Erythroblast (primary cell): ENCODE data around the gene IFT88.

ENCODE experiments used
- DNase-seq, 2 experiments: peaks; one replicate each; lab custom pipeline; 2025; lab: John Stamatoyannopoulos, UW
- GATA1 ChIP-seq: IDR thresholded peaks from 2 replicates; pipeline ENCODE4 v1.6.1; 2011; ENCODE audit warnings: low read depth, mild to moderate bottlenecking, control low read depth, low read length, moderate library complexity
- POLR2A ChIP-seq: IDR thresholded peaks from 2 replicates; pipeline ENCODE4 v1.6.1; 2011; ENCODE audit warnings: mild to moderate bottlenecking, low read length

Gene IFT88

GRCh38 chr13:20566898-20567874, at the start of gene IFT88:
Gene IFT88, plus strand, starts transcription at chr13:20567157. Its CDS starts 7,229 bp downstream, at chr13:20574386.
- DNase-seq: peak; percentile 91 to 92
- TF ChIP-seq POLR2A: peak; percentile 81
- TF ChIP-seq GATA1: no peak

GRCh38 chr13:20518660-20519100, 48.3 kb upstream of the IFT88 start:
- TF ChIP-seq POLR2A: no peak
- TF ChIP-seq GATA1: no peak
- no peak for DNase-seq

- no peak for TF ChIP-seq POLR2A
- no peak for TF ChIP-seq GATA1
- no peak for DNase-seq
Observed at GRCh38 chr13:20519875-20520274, 47.1 kb upstream of the IFT88 start.

- DNase-seq: no peak
- no peak for TF ChIP-seq POLR2A
- no peak for TF ChIP-seq GATA1
Observed at GRCh38 chr13:20521364-20522115, 45.4 kb upstream of the IFT88 start.

- peak; percentile 51 to 63 for DNase-seq
- no peak for TF ChIP-seq POLR2A
- TF ChIP-seq GATA1: no peak
Observed at GRCh38 chr13:20525144-20525600, 41.8 kb upstream of the IFT88 start.

- TF ChIP-seq GATA1: no peak
- TF ChIP-seq POLR2A: peak; percentile 55
- DNase-seq: peak; percentile 75 to 84
Observed at GRCh38 chr13:20525601-20526544, 41.1 kb upstream of the IFT88 start, which contains the start of gene CRYL1. Gene CRYL1, minus strand, starts transcription at chr13:20525857. Its CDS starts 63 bp downstream, at chr13:20525794.

GRCh38 chr13:20526664-20527063, 40.3 kb upstream of the IFT88 start:
- DNase-seq: no peak
- TF ChIP-seq GATA1 (no peak), POLR2A (no peak)

GRCh38 chr13:20528452-20528851, 38.5 kb upstream of the IFT88 start:
- TF ChIP-seq GATA1 (no peak), POLR2A (no peak)
- no peak for DNase-seq

- no peak for TF ChIP-seq GATA1
- no peak for TF ChIP-seq POLR2A
- no peak for DNase-seq
Observed at GRCh38 chr13:20534038-20534608, 32.8 kb upstream of the IFT88 start.

- TF ChIP-seq POLR2A (no peak), GATA1 (no peak)
- DNase-seq: no peak
Observed at GRCh38 chr13:20536992-20537391, 30.0 kb upstream of the IFT88 start.

- no peak for DNase-seq
- no peak for TF ChIP-seq GATA1
Observed at GRCh38 chr13:20544201-20544923, 22.6 kb upstream of the IFT88 start.

GRCh38 chr13:20546556-20546955, 20.4 kb upstream of the IFT88 start:
- DNase-seq: no peak
- no peak for TF ChIP-seq GATA1
